GM12891 (cell line): ENCODE measurements around the gene TULP3.

Experiments
- POLR2AphosphoS5 ChIP-seq: IDR thresholded peaks from 2 replicates; pipeline ENCODE4 v1.6.1; 2011; ENCODE audit warnings: low read depth, low read length, control low read depth
- TAF1 ChIP-seq: IDR thresholded peaks from 2 replicates; pipeline ENCODE4 v1.6.1; 2011; ENCODE audit warnings: low read depth, low read length, control low read depth

DNA sequence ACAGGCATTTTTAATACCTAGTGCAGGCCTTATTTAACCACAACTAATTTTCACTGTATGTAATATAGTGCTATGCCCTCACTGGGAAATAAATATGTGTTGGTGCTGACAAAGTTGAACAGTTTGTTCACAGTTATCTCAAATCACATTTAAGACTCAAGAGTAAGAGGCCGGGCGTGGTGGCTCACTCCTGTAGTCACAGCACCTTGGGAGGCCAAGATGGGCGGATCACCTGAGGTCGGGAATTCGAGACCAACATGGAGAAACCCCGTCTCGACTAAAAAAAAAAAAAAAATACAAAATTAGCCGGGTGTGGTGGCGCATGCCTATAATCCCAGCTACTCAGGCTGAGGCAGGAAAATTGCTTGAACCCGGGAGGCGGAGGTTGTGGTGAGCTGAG, 45.6 kb downstream of the TULP3 start:
- TF ChIP-seq TAF1 (no peak), POLR2AphosphoS5 (no peak)
